ENCODE results near the gene CASP14. TPM values are rescaled to one million over a fixed set of nuclear protein-coding genes. Genes with fewer than 3 reads are reported as not detected.

The CASP14 gene
- total RNA-seq, 1 experiment from 2014 or later = not detected

DNA sequence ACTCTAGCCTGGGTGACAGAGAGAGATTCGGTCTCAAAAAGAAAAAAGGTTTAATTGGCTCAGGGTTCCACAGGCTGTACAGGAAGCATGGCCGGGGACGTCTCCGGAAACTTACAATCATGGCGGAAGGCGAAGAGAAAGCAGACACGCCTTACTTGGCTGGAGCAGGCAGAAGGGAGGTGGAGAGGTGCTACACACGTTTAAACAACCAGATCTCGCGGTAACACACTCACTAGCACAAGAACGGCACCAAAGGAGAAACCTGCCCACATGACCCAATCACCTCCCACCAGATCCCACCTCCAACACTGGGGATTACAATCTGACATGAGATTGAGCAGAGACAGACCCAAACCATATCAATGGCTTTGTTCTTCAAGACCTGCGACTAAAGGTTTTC, 12.8 kb downstream of the CASP14 start:
- H3K27ac ChIP-seq (ENCODE audit: low read depth, low read length) = no peak overlapping the region
- DNase-seq (ENCODE audit: low read depth, low spot score) (no peak), ATAC-seq (no peak)
- H3K4me2 ChIP-seq (ENCODE audit: low read length) = no peak overlapping the region
- H3K9ac ChIP-seq (ENCODE audit: low read length) = no peak overlapping the region
- no peaks in the 10 kb centered on the region for H3K4me1 ChIP-seq (ENCODE audit: control insufficient read depth in 1 of 2, insufficient read depth in 2 of 2, low read length in 2 of 2)
- H3K9me3 ChIP-seq (ENCODE audit: control insufficient read depth in 1 of 2, insufficient read depth in 1 of 2, low read depth in 1 of 2, low read length in 2 of 2) = no peaks in the 10 kb centered on the region; a peak in 2 of 4 replicates
- no peak overlapping the region for H2AFZ ChIP-seq (ENCODE audit: low read depth, low read length, poor library complexity, severe bottlenecking)
- TF ChIP-seq RAD21 (IDR thresholded peaks at IDR 0.05; ENCODE audit: low read depth) (no peak), EGR1 (IDR thresholded peaks at IDR 0.05; ENCODE audit: low read depth) (no peak), CBX3 (IDR thresholded peaks at IDR 0.05; ENCODE audit: low read depth) (no peak), POLR2AphosphoS5 (IDR thresholded peaks at IDR 0.05; ENCODE audit: low read depth, low read length) (no peak), ZNF274 (IDR thresholded peaks at IDR 0.05; ENCODE audit: low read depth, low read length) (no peak), SP1 (IDR thresholded peaks at IDR 0.05; ENCODE audit: low read depth) (no peak), CTCF (IDR thresholded peaks at IDR 0.05 in 2 of 3, conservative IDR thresholded peaks at IDR 0.05 in 1 of 3; ENCODE audit: borderline replicate concordance in 1 of 3, insufficient read depth in 1 of 3, low read depth in 2 of 3, low read length in 2 of 3) (no peak), ZBTB33 (IDR thresholded peaks at IDR 0.05; ENCODE audit: extremely low read depth, insufficient replicate concordance, low read length) (no peak), EZH2phosphoT487 (IDR thresholded peaks at IDR 0.05; ENCODE audit: borderline replicate concordance) (no peak), ZFX (IDR thresholded peaks at IDR 0.05) (no peak), JUND (IDR thresholded peaks at IDR 0.05) (no peak), FOSL1 (IDR thresholded peaks at IDR 0.05; ENCODE audit: low read depth) (no peak), EZH2 (IDR thresholded peaks at IDR 0.05) (no peak), YY1 (IDR thresholded peaks at IDR 0.05; ENCODE audit: extremely low read depth, insufficient replicate concordance, low read depth, low read length) (no peak), TCF7L2 (IDR thresholded peaks at IDR 0.05; ENCODE audit: borderline replicate concordance, extremely low read depth, insufficient read depth, insufficient read length) (no peak), CEBPB (IDR thresholded peaks at IDR 0.05; ENCODE audit: low read depth) (no peak)
- TF ChIP-seq, protein P1, sequence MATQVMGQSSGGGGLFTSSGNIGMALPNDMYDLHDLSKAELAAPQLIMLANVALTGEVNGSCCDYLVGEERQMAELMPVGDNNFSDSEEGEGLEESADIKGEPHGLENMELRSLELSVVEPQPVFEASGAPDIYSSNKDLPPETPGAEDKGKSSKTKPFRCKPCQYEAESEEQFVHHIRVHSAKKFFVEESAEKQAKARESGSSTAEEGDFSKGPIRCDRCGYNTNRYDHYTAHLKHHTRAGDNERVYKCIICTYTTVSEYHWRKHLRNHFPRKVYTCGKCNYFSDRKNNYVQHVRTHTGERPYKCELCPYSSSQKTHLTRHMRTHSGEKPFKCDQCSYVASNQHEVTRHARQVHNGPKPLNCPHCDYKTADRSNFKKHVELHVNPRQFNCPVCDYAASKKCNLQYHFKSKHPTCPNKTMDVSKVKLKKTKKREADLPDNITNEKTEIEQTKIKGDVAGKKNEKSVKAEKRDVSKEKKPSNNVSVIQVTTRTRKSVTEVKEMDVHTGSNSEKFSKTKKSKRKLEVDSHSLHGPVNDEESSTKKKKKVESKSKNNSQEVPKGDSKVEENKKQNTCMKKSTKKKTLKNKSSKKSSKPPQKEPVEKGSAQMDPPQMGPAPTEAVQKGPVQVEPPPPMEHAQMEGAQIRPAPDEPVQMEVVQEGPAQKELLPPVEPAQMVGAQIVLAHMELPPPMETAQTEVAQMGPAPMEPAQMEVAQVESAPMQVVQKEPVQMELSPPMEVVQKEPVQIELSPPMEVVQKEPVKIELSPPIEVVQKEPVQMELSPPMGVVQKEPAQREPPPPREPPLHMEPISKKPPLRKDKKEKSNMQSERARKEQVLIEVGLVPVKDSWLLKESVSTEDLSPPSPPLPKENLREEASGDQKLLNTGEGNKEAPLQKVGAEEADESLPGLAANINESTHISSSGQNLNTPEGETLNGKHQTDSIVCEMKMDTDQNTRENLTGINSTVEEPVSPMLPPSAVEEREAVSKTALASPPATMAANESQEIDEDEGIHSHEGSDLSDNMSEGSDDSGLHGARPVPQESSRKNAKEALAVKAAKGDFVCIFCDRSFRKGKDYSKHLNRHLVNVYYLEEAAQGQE (IDR thresholded peaks at IDR 0.05; ENCODE audit: low read depth) = no peak
- TF ChIP-seq, protein P2, sequence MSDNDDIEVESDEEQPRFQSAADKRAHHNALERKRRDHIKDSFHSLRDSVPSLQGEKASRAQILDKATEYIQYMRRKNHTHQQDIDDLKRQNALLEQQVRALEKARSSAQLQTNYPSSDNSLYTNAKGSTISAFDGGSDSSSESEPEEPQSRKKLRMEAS (IDR thresholded peaks at IDR 0.05) = no peak
- TF ChIP-seq, protein P3, sequence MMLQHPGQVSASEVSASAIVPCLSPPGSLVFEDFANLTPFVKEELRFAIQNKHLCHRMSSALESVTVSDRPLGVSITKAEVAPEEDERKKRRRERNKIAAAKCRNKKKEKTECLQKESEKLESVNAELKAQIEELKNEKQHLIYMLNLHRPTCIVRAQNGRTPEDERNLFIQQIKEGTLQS (IDR thresholded peaks at IDR 0.05) = no peak
- peaks cover 35% of the 10 kb centered on the region for H3K27me3 ChIP-seq (ENCODE audit: insufficient read depth, low read length)
- H3K36me3 ChIP-seq (ENCODE audit: control insufficient read depth in 1 of 2, insufficient read depth in 2 of 2, low read length in 2 of 2) = no peaks in the 10 kb centered on the region
- ChIA-PET POLR2A (no interaction called here), RAD21 (ENCODE audit: low non-redundant PET in 1 of 2, low total read pairs in 2 of 2, uncharacterized antibody in 2 of 2, unreplicated experiment in 2 of 2) (no interaction called here), CTCF (no interaction called here)
- no peak overlapping the region for H3K4me3 ChIP-seq (replicated peaks in 1 of 2; ENCODE audit: low read depth in 1 of 2, low read length in 2 of 2)
- no peaks in the 10 kb centered on the region for H3K9me2 ChIP-seq (ENCODE audit: insufficient read depth)
- H4K20me1 ChIP-seq (ENCODE audit: insufficient read depth) = no peaks in the 10 kb centered on the region
- intact Hi-C loops (cut with micrococcal nuclease) = no loop called here
- BruUV-seq (replicated peaks) = no TSS peak
- no peaks in the 10 kb centered on the region for H3K79me2 ChIP-seq (ENCODE audit: insufficient read depth, low read length)
